Hepatocyte (in vitro differentiated cells): ENCODE results near the gene CDH4. TPM values are rescaled to one million over a fixed set of nuclear protein-coding genes. Genes with fewer than 3 reads are reported as not detected.
A peak's percentile ranks its signal among the peaks of the same experiment; 100 is the strongest.

Experiments used
- DNase-seq: peaks from one replicate; pipeline ENCODE4 v3.0.0-alpha.2; 2016; ENCODE audit warnings: low spot score
- H2AFZ ChIP-seq: fragments of 200-600 bp; sonication (generic); 2 replicates; pipeline ENCODE4 v1.6.0; 2016; ENCODE audit warnings: antibody characterized with exemption, mild to moderate bottlenecking
- H3K27ac ChIP-seq: fragments of 200-600 bp; sonication (generic); 2 replicates; pipeline ENCODE4 v1.5.1; 2016; ENCODE audit warnings: mild to moderate bottlenecking
- H3K27me3 ChIP-seq: fragments of 200-600 bp; sonication (generic); 2 replicates; pipeline ENCODE4 v1.6.1; 2016
- H3K36me3 ChIP-seq: fragments of 200-600 bp; sonication (generic); replicated peaks from 2 replicates; pipeline ENCODE4 v1.5.1; 2016; ENCODE audit warnings: low read depth; ENCODE audit not compliant: insufficient read depth
- H3K4me1 ChIP-seq: fragments of 200-600 bp; sonication (generic); 2 replicates; pipeline ENCODE4 v1.5.1; 2016; ENCODE audit warnings: mild to moderate bottlenecking, moderate library complexity; ENCODE audit not compliant: insufficient read depth
- H3K4me2 ChIP-seq: fragments of 200-600 bp; sonication (generic); 2 replicates; pipeline ENCODE4 v1.6.0; 2016
- H3K4me3 ChIP-seq: fragments of 200-600 bp; sonication (generic); 2 replicates; pipeline ENCODE4 v1.5.1; 2016; ENCODE audit warnings: mild to moderate bottlenecking
- H3K79me2 ChIP-seq: fragments of 200-600 bp; sonication (generic); 2 replicates; pipeline ENCODE4 v1.6.0; 2017; ENCODE audit warnings: mild to moderate bottlenecking
- H3K9me2 ChIP-seq: fragments of 200-600 bp; sonication (generic); replicated peaks from 2 replicates; pipeline ENCODE4 v1.6.0; 2017; ENCODE audit warnings: mild to moderate bottlenecking; ENCODE audit not compliant: insufficient read depth
- H3K9me3 ChIP-seq: fragments of 200-600 bp; sonication (generic); 2 replicates; pipeline ENCODE4 v1.5.1; 2016; ENCODE audit warnings: low read depth, mild to moderate bottlenecking
- H4K20me1 ChIP-seq: fragments of 200-600 bp; sonication (generic); 2 replicates; pipeline ENCODE4 v1.6.0; 2016; ENCODE audit warnings: mild to moderate bottlenecking; ENCODE audit not compliant: insufficient read depth, poor library complexity, severe bottlenecking
- CTCF ChIP-seq: fragments of 200-600 bp; sonication (generic); IDR thresholded peaks from 2 replicates; pipeline ENCODE4 v1.5.1; 2016; ENCODE audit warnings: antibody characterized with exemption, mild to moderate bottlenecking; ENCODE audit not compliant: poor library complexity
- EZH2 ChIP-seq: fragments of 200-600 bp; sonication (generic); IDR thresholded peaks from 2 replicates; pipeline ENCODE4 v1.6.1; 2016; ENCODE audit warnings: antibody characterized with exemption, mild to moderate bottlenecking, borderline replicate concordance
- EZH2phosphoT487 ChIP-seq: fragments of 200-600 bp; sonication (generic); IDR thresholded peaks from one replicate; pipeline ENCODE4 v1.6.1; 2018; ENCODE audit warnings: antibody characterized with exemption, mild to moderate bottlenecking, low read depth, moderate library complexity; ENCODE audit not compliant: unreplicated experiment, severe bottlenecking
- WGBS: methylation state at CpG from one replicate; pipeline ENCODE4 v1.1.6; 2016; ENCODE audit warnings: low lambda C conversion rate; ENCODE audit errors: missing lambda C conversion rate; 5-methylcytosine and 5-hydroxymethylcytosine counted together
- polyA plus RNA-seq: library from polyadenylated mRNA; unstranded; fragments of >200 nt; fragmentation: Nextera tagmentation; extraction: Ambion mirVana; gene quantifications from 2 replicates; pipeline ENCODE4 v1.2.1, GENCODE V29; 2016
- total RNA-seq: library from RNA; depleted of rRNA; stranded (reverse); fragments of >200 nt; gene quantifications from 2 replicates; pipeline ENCODE4 v1.2.3, GENCODE V29; 2014

The CDH4 gene
- total and polyA plus RNA-seq, 2 experiments from 2014 or later = 0.53 to 0.73 TPM

DNA sequence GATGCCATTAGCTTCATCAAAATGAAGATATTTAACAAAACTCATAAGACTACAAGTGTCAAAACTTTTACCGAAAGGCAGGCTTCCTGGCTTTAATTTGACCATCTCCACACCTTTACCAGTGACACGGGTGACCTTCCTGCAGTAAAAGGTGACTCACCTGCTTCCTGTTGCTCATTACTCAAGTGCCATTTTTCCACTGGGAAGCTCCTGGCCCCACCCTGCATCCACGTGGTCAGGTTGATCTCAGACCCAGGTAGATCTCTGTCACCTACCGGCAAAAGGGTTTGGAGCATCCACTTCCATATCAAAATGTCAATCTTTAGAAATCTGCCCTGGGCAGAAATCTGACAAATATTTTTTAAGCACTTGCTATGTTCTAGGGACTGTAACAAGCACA, 31.9 kb upstream of the CDH4 start:
- Histone ChIP-seq H3K36me3 (no peaks in the 10 kb centered on the region), H3K4me2 (no peak overlapping the region), H3K27ac (no peak overlapping the region), H3K4me1 (no peaks in the 10 kb centered on the region), H3K27me3 (peaks cover 23% of the 10 kb centered on the region), H3K9me2 (no peaks in the 10 kb centered on the region), H4K20me1 (no peaks in the 10 kb centered on the region), H3K4me3 (no peak overlapping the region), H2AFZ (no peak overlapping the region), H3K79me2 (no peaks in the 10 kb centered on the region), H3K9me3 (no peaks in the 10 kb centered on the region)
- WGBS = 73% methylated on average over 4 of the region's 4 CpGs
- DNase-seq = peak; percentile 23
- TF ChIP-seq CTCF (no peak), EZH2 (no peak), EZH2phosphoT487 (no peak)

GRCh38 chr20:61220626-61221325, 31.3 kb upstream of the CDH4 start:
- no peaks in the 10 kb centered on the region for H3K36me3 ChIP-seq
- H3K27me3 ChIP-seq = peaks cover 17% of the 10 kb centered on the region
- no peak overlapping the region for H3K4me2 ChIP-seq
- 87% methylated on average over 17 of the region's 17 CpGs for WGBS
- no peaks in the 10 kb centered on the region for H3K79me2 ChIP-seq
- no peak overlapping the region for H2AFZ ChIP-seq
- no peak overlapping the region for H3K4me3 ChIP-seq
- H4K20me1 ChIP-seq = no peaks in the 10 kb centered on the region
- H3K9me3 ChIP-seq = no peaks in the 10 kb centered on the region
- TF ChIP-seq EZH2 (no peak), CTCF (no peak), EZH2phosphoT487 (no peak)
- no peak for DNase-seq
- no peaks in the 10 kb centered on the region for H3K4me1 ChIP-seq
- H3K27ac ChIP-seq = no peak overlapping the region
- no peaks in the 10 kb centered on the region for H3K9me2 ChIP-seq

- DNase-seq = no peak
- no peak overlapping the region for H3K4me3 ChIP-seq
- no peaks in the 10 kb centered on the region for H3K4me1 ChIP-seq
- no peaks in the 10 kb centered on the region for H4K20me1 ChIP-seq
- TF ChIP-seq CTCF = no peak
- TF ChIP-seq EZH2 = no peak
- TF ChIP-seq EZH2phosphoT487 = no peak
- H3K9me3 ChIP-seq = no peaks in the 10 kb centered on the region
- WGBS = 87% methylated on average over 3 of the region's 3 CpGs
- H3K4me2 ChIP-seq = no peak overlapping the region
- H3K27ac ChIP-seq = no peak overlapping the region
- H3K27me3 ChIP-seq = peaks cover 12% of the 10 kb centered on the region
- no peaks in the 10 kb centered on the region for H3K9me2 ChIP-seq
- no peaks in the 10 kb centered on the region for H3K36me3 ChIP-seq
- H3K79me2 ChIP-seq = no peaks in the 10 kb centered on the region
- H2AFZ ChIP-seq = no peak overlapping the region
Observed at GRCh38 chr20:61222699-61223098, 29.4 kb upstream of the CDH4 start.
